Stimulated activated effector memory CD8-positive, alpha-beta T cell treated with anti-CD3 and anti-CD28 coated beads, Interleukin-12 subunit alpha, Interleukin-12 subunit beta, amount 100 ng/mL, for 72 hours (primary cell): ENCODE data around the gene SLC25A33.

Source experiments
- ATAC-seq: fragments of 150-1000 bp; cut with Tn5 transposase; 2 replicates; pipeline ENCODE4 v1.10.0; 2021
- DNase-seq, 2 donors: peaks; one replicate each; pipeline ENCODE4 v3.0.0; 2021 to 2022; ENCODE audit warnings: low spot score in 2 of 2
- H3K27ac Mint-ChIP-seq: one replicate; pipeline ENCODE4 v1.8.0; 2022; ENCODE audit warnings: mild to moderate bottlenecking, mixed read lengths
- H3K36me3 Mint-ChIP-seq: one replicate; pipeline ENCODE4 v1.8.0; 2022; ENCODE audit warnings: mild to moderate bottlenecking, mixed read lengths
- H3K4me1 Mint-ChIP-seq: one replicate; pipeline ENCODE4 v1.8.0; 2022; ENCODE audit warnings: mixed read lengths
- H3K4me3 Mint-ChIP-seq: one replicate; pipeline ENCODE4 v1.8.0; 2022; ENCODE audit warnings: mild to moderate bottlenecking, mixed read lengths
- H3K9me3 Mint-ChIP-seq: one replicate; pipeline ENCODE4 v1.8.0; 2022; ENCODE audit warnings: mixed read lengths

Gene SLC25A33

GRCh38 chr1:9600861-9601834, 61.9 kb downstream of the SLC25A33 start:
- Mint-ChIP-seq H3K27ac (no peak overlapping the region), H3K36me3 (peaks cover 37% of the 10 kb centered on the region), H3K9me3 (no peaks in the 10 kb centered on the region), H3K4me1 (no peaks in the 10 kb centered on the region), H3K4me3 (no peak overlapping the region)
- DNase-seq: no peak
- peak; percentile 20 for ATAC-seq

GRCh38 chr1:9601942-9602793, 62.9 kb downstream of the SLC25A33 start:
- H3K4me3 Mint-ChIP-seq: no peak overlapping the region
- H3K9me3 Mint-ChIP-seq: no peaks in the 10 kb centered on the region
- no peak overlapping the region for H3K27ac Mint-ChIP-seq
- peaks cover 32% of the 10 kb centered on the region for H3K36me3 Mint-ChIP-seq
- DNase-seq (no peak), ATAC-seq (no peak)
- H3K4me1 Mint-ChIP-seq: no peaks in the 10 kb centered on the region

GRCh38 chr1:9602794-9603167, 63.5 kb downstream of the SLC25A33 start:
- H3K4me1 Mint-ChIP-seq: no peaks in the 10 kb centered on the region
- no peak for ATAC-seq
- no peak overlapping the region for H3K27ac Mint-ChIP-seq
- peaks cover 31% of the 10 kb centered on the region for H3K36me3 Mint-ChIP-seq
- no peak overlapping the region for H3K4me3 Mint-ChIP-seq
- H3K9me3 Mint-ChIP-seq: no peaks in the 10 kb centered on the region
- DNase-seq: no peak

- Mint-ChIP-seq H3K4me1 (no peaks in the 10 kb centered on the region), H3K4me3 (no peak overlapping the region), H3K9me3 (no peaks in the 10 kb centered on the region), H3K27ac (no peak overlapping the region), H3K36me3 (peaks cover 29% of the 10 kb centered on the region)
- no peak for ATAC-seq
- no peak for DNase-seq
These were observed 64.0 kb downstream of the SLC25A33 start for GRCh38 chr1:9603307-9603706.

GRCh38 chr1:9603766-9604753, 64.8 kb downstream of the SLC25A33 start:
- peaks cover 21% of the 10 kb centered on the region for H3K36me3 Mint-ChIP-seq
- no peaks in the 10 kb centered on the region for H3K4me1 Mint-ChIP-seq
- no peak overlapping the region for H3K4me3 Mint-ChIP-seq
- no peaks in the 10 kb centered on the region for H3K9me3 Mint-ChIP-seq
- no peak overlapping the region for H3K27ac Mint-ChIP-seq
- no peak for ATAC-seq
- no peak for DNase-seq

- Mint-ChIP-seq H3K4me1 (no peaks in the 10 kb centered on the region), H3K9me3 (no peaks in the 10 kb centered on the region), H3K27ac (no peak overlapping the region), H3K4me3 (no peak overlapping the region), H3K36me3 (peaks cover 13% of the 10 kb centered on the region)
- DNase-seq (no peak), ATAC-seq (no peak)
These were observed 65.6 kb downstream of the SLC25A33 start for GRCh38 chr1:9604836-9605235.

GRCh38 chr1:9605946-9606455, 66.7 kb downstream of the SLC25A33 start:
- Mint-ChIP-seq H3K36me3 (peaks cover 7% of the 10 kb centered on the region), H3K9me3 (no peaks in the 10 kb centered on the region), H3K27ac (no peak overlapping the region), H3K4me3 (no peak overlapping the region), H3K4me1 (no peaks in the 10 kb centered on the region)
- ATAC-seq: no peak
- DNase-seq: no peak

GRCh38 chr1:9606458-9606857, 67.2 kb downstream of the SLC25A33 start:
- ATAC-seq (no peak), DNase-seq (no peak)
- no peak overlapping the region for H3K27ac Mint-ChIP-seq
- no peaks in the 10 kb centered on the region for H3K4me1 Mint-ChIP-seq
- no peaks in the 10 kb centered on the region for H3K9me3 Mint-ChIP-seq
- H3K4me3 Mint-ChIP-seq: no peak overlapping the region
- peaks cover 7% of the 10 kb centered on the region for H3K36me3 Mint-ChIP-seq

GRCh38 chr1:9606948-9607347, 67.7 kb downstream of the SLC25A33 start:
- Mint-ChIP-seq H3K36me3 (peaks cover 7% of the 10 kb centered on the region), H3K27ac (no peak overlapping the region), H3K4me3 (no peak overlapping the region), H3K4me1 (no peaks in the 10 kb centered on the region), H3K9me3 (no peaks in the 10 kb centered on the region)
- ATAC-seq (no peak), DNase-seq (no peak)

GRCh38 chr1:9607352-9607751, 68.1 kb downstream of the SLC25A33 start:
- H3K9me3 Mint-ChIP-seq: no peaks in the 10 kb centered on the region
- no peaks in the 10 kb centered on the region for H3K4me1 Mint-ChIP-seq
- H3K36me3 Mint-ChIP-seq: peaks cover 7% of the 10 kb centered on the region
- DNase-seq: no peak
- no peak overlapping the region for H3K4me3 Mint-ChIP-seq
- no peak for ATAC-seq
- H3K27ac Mint-ChIP-seq: no peak overlapping the region

- DNase-seq: no peak
- Mint-ChIP-seq H3K4me3 (no peak overlapping the region), H3K9me3 (no peaks in the 10 kb centered on the region), H3K4me1 (no peaks in the 10 kb centered on the region), H3K36me3 (peaks cover 7% of the 10 kb centered on the region), H3K27ac (no peak overlapping the region)
- ATAC-seq: no peak
These were observed 70.7 kb downstream of the SLC25A33 start for GRCh38 chr1:9609998-9610397.

- H3K27ac Mint-ChIP-seq: no peak overlapping the region
- DNase-seq (no peak), ATAC-seq (no peak)
- no peaks in the 10 kb centered on the region for H3K9me3 Mint-ChIP-seq
- no peak overlapping the region for H3K4me3 Mint-ChIP-seq
- H3K36me3 Mint-ChIP-seq: peaks cover 7% of the 10 kb centered on the region
- H3K4me1 Mint-ChIP-seq: no peaks in the 10 kb centered on the region
These were observed 71.3 kb downstream of the SLC25A33 start for GRCh38 chr1:9610548-9610947.

- no peak overlapping the region for H3K27ac Mint-ChIP-seq
- H3K9me3 Mint-ChIP-seq: no peaks in the 10 kb centered on the region
- DNase-seq (no peak), ATAC-seq (no peak)
- H3K4me3 Mint-ChIP-seq: no peak overlapping the region
- H3K4me1 Mint-ChIP-seq: no peaks in the 10 kb centered on the region
- peaks cover 7% of the 10 kb centered on the region for H3K36me3 Mint-ChIP-seq
These were observed 72.5 kb downstream of the SLC25A33 start for GRCh38 chr1:9611716-9612115.

- Mint-ChIP-seq H3K9me3 (no peaks in the 10 kb centered on the region), H3K4me1 (no peaks in the 10 kb centered on the region), H3K36me3 (peaks cover 7% of the 10 kb centered on the region), H3K4me3 (no peak overlapping the region), H3K27ac (no peak overlapping the region)
- ATAC-seq (no peak), DNase-seq (no peak)
These were observed 73.0 kb downstream of the SLC25A33 start for GRCh38 chr1:9612162-9612845.
